ENCODE results near the gene MRPS18B.

DNA sequence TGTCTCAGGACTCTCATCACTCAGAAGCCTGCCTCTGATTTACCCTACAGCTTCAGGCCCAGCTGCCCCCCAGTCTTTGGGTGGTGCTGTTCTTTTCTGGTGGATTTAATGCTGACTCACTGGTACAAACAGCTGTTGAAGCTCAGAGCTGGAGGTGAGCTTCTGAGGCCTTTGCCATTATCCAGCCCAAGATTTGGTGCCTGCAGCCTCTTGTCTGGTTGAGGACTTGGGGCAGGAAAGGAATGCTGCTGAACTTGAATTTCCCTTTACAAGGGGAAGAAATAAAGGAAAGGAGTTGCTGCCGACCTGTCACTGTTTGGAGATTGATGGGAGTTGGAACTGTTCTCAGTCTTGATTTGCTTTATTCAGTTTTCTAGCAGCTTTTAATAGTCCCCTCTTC, 26.6 kb upstream of the MRPS18B start:
- TF ChIP-seq POLR2A (IDR thresholded peaks at IDR 0.05) = no peak
- TF ChIP-seq, protein P1, sequence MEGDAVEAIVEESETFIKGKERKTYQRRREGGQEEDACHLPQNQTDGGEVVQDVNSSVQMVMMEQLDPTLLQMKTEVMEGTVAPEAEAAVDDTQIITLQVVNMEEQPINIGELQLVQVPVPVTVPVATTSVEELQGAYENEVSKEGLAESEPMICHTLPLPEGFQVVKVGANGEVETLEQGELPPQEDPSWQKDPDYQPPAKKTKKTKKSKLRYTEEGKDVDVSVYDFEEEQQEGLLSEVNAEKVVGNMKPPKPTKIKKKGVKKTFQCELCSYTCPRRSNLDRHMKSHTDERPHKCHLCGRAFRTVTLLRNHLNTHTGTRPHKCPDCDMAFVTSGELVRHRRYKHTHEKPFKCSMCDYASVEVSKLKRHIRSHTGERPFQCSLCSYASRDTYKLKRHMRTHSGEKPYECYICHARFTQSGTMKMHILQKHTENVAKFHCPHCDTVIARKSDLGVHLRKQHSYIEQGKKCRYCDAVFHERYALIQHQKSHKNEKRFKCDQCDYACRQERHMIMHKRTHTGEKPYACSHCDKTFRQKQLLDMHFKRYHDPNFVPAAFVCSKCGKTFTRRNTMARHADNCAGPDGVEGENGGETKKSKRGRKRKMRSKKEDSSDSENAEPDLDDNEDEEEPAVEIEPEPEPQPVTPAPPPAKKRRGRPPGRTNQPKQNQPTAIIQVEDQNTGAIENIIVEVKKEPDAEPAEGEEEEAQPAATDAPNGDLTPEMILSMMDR (IDR thresholded peaks at IDR 0.05 in 8 of 11, conservative IDR thresholded peaks at IDR 0.05 in 3 of 11) = no peak
- no peak for TF ChIP-seq POLR2AphosphoS5 (IDR thresholded peaks at IDR 0.05)

Data from spleen (tissue), 7 donors.